H1 (cell line): ENCODE measurements around the gene H1-8.

Experiments used
- BACH1 ChIP-seq: IDR thresholded peaks from 2 replicates; pipeline ENCODE4 v1.6.1; 2012; ENCODE audit warnings: low read length, improper control_type of control experiment
- EP300 ChIP-seq, 2 experiments: IDR thresholded peaks; 1 replicate in 1 of 2; 2 replicates in 1 of 2; pipeline ENCODE4 v1.6.1; 2011 to 2012; ENCODE audit warnings: low read depth in 2 of 2, low read length in 2 of 2, mild to moderate bottlenecking in 2 of 2, borderline replicate concordance in 1 of 2, inconsistent platforms in 1 of 2, moderate library complexity in 1 of 2
- EZH2 ChIP-seq: fragments of 200-600 bp; sonication (generic); IDR thresholded peaks from 2 replicates; pipeline ENCODE4 v1.7.1; 2012; ENCODE audit warnings: low read depth, mild to moderate bottlenecking, moderate library complexity, low read length, inconsistent platforms; ENCODE audit not compliant: severe bottlenecking
- JUN ChIP-seq: IDR thresholded peaks from 2 replicates; pipeline ENCODE4 v1.6.1; 2011; ENCODE audit warnings: low read depth, mild to moderate bottlenecking, improper control_type of control experiment, low read length
- POLR2A ChIP-seq, 2 experiments: IDR thresholded peaks; 1 replicate in 1 of 2; 2 replicates in 1 of 2; pipeline ENCODE4 v1.6.1; 2011; ENCODE audit warnings: low read depth in 2 of 2, low read length in 2 of 2, mild to moderate bottlenecking in 2 of 2; ENCODE audit errors: control extremely low read depth in 1 of 2
- RBBP5 ChIP-seq: IDR thresholded peaks from 2 replicates; pipeline ENCODE4 v1.7.1; 2012; ENCODE audit warnings: low read depth, mild to moderate bottlenecking, inconsistent platforms, low read length, moderate library complexity, borderline replicate concordance
- SP2 ChIP-seq: IDR thresholded peaks from 2 replicates; pipeline ENCODE4 v1.6.1; 2012; ENCODE audit warnings: mild to moderate bottlenecking, low read length, inconsistent platforms
- TF ChIP-seq, protein P1 (sequence below), 3 experiments: IDR thresholded peaks; 1 replicate in 2 of 3; 2 replicates in 1 of 3; pipeline versions ENCODE4 v1.5.1 to v1.6.1; 2011; ENCODE audit warnings: low read length in 3 of 3, mild to moderate bottlenecking in 3 of 3, inconsistent platforms in 2 of 3, low read depth in 1 of 3, moderate library complexity in 1 of 3; ENCODE audit not compliant: insufficient read depth in 1 of 3; ENCODE audit errors: control extremely low read depth in 1 of 3
- TF ChIP-seq, protein P2 (sequence below): IDR thresholded peaks from 2 replicates; pipeline ENCODE4 v1.6.1; 2012; ENCODE audit warnings: inconsistent platforms

DNA sequence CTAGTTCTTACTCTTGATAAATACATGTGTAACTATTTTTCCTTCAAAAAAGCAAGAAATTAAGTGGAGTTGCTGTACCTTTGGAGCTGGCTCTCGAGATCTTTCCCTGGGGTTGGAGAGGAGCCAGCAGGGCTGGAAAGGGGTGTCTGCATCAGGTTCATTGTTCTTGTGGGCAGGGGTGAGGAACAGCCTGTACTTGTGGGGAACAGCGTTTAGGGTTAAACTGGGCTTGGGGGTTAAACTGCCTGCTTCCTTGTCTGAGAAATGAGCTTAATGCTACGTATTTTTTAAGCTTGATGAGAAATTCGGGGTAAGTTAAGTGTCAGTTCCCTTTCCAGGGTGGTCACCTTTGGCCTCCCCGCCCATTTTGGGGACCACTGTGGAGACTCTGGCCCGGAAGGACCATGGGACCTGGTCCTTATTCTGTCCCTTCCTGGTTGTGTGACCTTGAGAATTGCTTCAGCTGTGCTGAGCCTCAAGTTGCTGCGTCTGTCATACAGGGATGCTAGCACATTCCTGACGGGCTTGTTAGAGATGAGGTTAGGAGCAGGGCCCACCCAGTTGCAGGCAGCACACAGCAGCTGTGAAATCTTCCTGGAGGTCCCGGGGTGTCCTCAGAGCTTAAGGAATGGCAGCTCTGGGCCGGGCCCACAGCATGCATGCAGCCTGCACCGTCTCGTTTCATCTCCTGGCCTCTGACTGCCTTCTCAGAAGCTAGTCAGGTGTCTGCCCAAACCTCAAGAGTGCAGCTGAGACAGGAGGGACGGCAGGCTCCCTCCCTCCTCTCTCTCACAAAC, 11.6 kb downstream of the H1-8 start:
- no peak for TF ChIP-seq RBBP5
- TF ChIP-seq, protein P1, sequence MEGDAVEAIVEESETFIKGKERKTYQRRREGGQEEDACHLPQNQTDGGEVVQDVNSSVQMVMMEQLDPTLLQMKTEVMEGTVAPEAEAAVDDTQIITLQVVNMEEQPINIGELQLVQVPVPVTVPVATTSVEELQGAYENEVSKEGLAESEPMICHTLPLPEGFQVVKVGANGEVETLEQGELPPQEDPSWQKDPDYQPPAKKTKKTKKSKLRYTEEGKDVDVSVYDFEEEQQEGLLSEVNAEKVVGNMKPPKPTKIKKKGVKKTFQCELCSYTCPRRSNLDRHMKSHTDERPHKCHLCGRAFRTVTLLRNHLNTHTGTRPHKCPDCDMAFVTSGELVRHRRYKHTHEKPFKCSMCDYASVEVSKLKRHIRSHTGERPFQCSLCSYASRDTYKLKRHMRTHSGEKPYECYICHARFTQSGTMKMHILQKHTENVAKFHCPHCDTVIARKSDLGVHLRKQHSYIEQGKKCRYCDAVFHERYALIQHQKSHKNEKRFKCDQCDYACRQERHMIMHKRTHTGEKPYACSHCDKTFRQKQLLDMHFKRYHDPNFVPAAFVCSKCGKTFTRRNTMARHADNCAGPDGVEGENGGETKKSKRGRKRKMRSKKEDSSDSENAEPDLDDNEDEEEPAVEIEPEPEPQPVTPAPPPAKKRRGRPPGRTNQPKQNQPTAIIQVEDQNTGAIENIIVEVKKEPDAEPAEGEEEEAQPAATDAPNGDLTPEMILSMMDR (IDR thresholded peaks at IDR 0.05; ENCODE audit: control extremely low read depth in 1 of 3, insufficient read depth in 1 of 3, low read depth in 1 of 3, low read length in 3 of 3), result no peak
- TF ChIP-seq, protein P2, sequence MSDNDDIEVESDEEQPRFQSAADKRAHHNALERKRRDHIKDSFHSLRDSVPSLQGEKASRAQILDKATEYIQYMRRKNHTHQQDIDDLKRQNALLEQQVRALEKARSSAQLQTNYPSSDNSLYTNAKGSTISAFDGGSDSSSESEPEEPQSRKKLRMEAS, result no peak
- TF ChIP-seq EP300 (IDR thresholded peaks at IDR 0.05; ENCODE audit: borderline replicate concordance in 1 of 2, low read depth in 2 of 2, low read length in 2 of 2), result no peak
- no peak for TF ChIP-seq POLR2A (IDR thresholded peaks at IDR 0.05; ENCODE audit: control extremely low read depth in 1 of 2, low read depth in 2 of 2, low read length in 2 of 2)
- TF ChIP-seq EZH2, result no peak
- TF ChIP-seq SP2, result no peak
- no peak for TF ChIP-seq JUN
- TF ChIP-seq BACH1, result no peak
